Esophagus mucosa (tissue), 1 donor: ENCODE measurements around the gene RAB25. TPM values are rescaled to one million over a fixed set of nuclear protein-coding genes. Genes with fewer than 3 reads are reported as not detected.
A peak's percentile ranks its signal among the peaks of the same experiment; 100 is the strongest.

Source experiments
- ATAC-seq: fragments of 200-7000 bp; cut with Tn5 transposase; one replicate; pipeline ENCODE4 v1.9.1; 2020
- total RNA-seq: library from RNA; stranded (reverse); gene quantifications from one replicate; pipeline ENCODE4 v1.2.4, GENCODE V29; 2023
- donor health status: DM: yes; HTN: yes; CAD: no.

RAB25 gene
- total RNA-seq, 1 donor from 2014 or later: 420 TPM

DNA sequence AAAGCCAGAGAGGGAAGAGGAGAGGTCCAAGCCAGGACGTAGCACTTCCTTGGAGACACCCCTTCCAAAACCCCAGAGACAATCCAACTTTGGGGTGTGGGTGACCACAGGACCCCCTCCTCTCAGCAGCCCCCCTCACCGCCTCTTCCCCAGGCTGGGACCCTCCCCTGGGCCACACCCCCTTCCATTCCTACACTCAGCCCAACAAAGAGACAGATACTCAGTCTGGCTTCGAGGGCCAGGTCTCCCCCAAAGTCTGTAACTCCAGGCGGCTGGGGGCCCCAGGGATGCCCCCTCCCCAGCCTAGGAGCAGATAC, 19.9 kb downstream of the RAB25 start:
- no peak for ATAC-seq

DNA sequence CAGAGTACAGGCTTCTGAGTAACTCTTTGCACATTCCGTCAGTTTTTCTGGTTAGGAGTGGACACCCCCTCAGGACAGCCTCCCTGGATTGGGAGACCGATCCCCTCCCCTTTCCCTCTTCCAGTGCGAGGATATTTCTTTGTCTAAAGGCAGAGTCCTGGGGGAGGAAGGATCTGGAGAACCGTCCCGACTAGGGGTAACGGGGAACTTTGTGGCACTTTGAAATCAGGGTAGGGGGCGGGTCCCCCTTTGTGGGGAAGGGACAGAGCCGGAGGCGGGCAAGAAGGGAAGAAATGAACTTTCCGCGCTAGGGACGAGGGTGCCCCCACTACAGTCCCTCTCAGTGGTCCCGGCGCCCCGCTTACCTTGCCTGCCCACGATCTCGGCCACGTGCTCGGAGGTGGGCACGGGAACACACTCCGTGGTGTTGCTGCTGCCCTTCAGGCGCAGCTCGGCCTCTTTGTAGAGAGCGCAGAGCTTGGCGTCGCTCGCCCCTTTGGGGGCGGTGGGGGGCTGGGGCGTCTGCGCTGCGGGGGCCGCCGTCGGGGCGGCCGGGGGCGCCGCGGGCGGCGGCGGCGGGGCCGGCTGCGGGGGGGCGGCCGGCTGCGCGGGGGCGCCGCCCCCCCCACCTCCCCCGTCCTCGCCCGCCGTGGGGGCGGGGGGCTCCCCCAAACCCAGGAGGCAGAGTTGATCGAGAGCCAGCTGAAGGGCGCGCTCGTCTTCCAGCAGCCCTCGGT, 20.4 kb downstream of the RAB25 start:
- ATAC-seq: no peak

DNA sequence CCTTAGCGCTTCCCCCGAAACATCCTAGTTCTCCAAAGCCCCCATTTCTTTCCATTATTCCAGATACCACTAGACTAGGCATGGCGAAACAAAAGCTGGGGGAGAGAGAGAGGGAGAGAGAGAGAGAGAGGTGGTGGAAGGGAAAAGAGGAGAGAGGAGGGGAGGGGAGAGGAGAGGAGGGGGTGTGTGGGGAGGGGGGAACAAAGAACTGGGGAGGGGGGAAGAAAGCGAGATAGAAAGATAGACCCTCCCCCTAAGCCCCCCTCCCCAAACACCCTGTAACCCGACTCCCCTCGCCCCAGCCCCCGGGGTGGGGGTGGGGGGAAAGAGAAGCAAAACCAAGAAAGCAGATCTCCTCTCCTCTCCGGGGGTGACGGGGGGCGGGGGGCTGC, 21.0 kb downstream of the RAB25 start:
- ATAC-seq: no peak

DNA sequence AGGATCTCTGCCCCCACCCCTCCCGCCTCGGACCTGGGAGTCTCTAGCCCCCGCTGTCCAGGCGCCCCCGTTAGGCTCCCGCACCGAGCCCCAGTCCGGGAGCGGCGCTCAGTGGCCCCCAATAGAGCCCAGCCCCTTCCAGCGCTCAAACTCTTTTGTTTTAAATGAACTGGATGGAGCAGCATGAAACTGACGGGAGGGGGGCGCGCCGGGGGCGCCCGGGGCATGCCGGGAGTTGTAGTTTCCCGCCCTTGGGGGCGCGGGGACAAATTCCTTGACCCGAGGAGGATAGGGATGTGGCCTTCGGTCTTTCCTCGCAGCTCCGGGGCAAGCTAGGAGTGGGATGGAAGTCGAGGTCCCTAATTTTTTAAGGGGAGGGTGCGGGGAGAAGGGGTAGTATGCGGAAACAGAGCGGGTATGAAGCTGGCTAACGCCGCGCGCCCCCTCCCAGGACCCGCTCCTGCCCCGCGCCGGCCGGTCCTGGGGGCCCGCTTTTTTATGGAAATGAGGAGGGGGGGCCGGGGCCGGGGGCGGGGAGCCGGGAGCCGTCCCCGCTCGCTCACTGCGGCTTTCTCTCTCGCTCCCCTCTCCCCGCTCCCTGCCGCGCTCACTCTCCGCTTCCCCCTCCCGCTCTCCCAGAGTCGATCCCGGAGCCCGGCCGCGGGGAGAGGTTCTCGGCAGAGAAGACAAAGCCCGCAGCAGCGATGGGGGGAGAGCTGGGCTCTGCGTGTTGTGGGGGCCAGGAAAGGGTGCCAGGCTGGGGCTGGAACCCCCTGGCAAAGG, 21.5 kb downstream of the RAB25 start, which contains the start of gene MEX3A:
TSS of gene MEX3A (minus strand) at position 157 of the 783 bp plus-strand sequence. CDS start 467 bp downstream, outside the sequence.
- peak; percentile 67 for ATAC-seq

DNA sequence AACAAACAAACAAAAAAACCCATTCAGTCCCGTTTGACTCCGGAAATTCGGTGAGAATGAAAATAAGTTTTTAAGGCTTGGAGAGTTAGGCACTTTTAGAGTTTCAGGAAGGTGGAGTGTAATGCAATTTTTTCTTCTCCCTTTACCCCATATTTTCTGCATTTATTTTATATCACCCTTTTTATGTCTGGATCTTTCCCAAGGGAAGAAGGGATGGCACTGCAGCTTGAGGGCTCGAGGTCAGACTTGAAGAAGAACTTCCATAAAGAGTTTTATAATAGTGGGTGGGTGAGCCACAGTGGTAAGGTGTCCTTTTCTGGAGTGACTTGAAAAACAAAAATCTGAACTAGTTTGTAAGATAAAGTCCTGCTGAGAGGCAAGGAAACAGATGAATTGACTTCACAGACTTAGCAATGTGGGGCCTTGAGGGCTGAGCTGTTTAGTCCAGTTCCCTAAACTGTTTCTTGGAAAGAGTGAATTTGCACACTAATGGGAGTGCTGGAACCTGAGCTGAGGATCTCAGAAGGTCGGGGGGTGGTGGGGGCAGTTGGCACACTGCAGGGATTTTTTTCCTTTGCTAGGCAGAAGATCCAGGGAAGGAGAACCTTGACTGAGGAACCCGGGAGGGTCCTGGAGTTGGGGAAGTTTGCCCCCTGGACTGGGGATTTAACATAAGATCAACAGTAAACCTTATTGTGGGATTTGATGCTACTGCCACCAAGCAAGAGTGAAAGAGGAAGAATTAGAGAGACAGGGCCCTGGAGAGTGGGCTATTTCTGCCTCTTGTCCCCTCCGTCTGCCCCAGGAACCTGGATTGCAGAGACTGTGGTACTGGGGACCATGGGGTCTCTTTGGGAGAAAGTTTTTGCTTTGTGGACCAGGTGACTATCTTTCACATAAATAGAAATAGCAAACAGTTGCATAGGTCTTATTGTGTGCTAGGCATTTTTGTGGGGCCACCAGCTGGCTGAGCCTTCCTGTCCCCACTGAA, 23.1 kb downstream of the RAB25 start:
- ATAC-seq: no peak

DNA sequence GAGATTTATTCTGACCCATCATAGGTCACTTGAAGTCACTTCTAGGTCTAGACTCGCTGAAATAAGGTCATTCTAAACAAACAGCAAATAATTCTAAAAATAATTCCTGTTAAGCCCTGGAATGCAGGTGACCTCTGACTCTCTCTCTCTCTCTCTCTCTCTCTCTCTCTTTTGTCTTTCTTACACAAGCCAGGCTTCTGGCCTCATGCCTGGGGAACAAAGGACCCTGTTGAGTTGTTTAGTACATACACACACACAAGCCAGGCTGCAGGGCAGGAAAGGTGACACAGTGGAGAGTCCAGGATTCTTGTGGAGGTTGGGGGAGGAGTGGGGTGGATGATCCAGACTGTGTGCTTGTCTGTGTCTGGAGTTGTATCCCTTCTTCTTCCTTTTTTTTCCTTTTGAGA, 25.3 kb downstream of the RAB25 start:
- ATAC-seq: peak; percentile 5

DNA sequence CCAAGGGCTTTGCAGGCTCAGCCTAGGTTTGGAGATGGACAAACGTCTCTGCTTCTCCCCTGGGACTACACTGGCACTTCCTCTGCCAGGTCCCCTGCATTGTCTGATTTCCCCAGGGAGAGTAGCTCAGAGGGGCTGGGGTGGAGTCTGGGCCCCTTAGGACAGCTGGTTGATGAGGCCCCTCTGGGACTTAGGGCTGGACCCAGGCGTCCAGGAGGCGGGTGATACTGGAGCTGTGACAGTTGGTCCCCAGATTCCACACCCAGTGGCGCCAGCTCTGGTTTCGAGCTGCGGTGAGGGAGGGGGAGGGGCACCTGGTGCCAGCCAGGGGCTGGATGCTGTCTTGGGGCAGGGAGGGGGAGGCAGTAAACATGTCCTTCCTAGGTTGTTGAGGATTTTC, 28.7 kb downstream of the RAB25 start:
- ATAC-seq: no peak

DNA sequence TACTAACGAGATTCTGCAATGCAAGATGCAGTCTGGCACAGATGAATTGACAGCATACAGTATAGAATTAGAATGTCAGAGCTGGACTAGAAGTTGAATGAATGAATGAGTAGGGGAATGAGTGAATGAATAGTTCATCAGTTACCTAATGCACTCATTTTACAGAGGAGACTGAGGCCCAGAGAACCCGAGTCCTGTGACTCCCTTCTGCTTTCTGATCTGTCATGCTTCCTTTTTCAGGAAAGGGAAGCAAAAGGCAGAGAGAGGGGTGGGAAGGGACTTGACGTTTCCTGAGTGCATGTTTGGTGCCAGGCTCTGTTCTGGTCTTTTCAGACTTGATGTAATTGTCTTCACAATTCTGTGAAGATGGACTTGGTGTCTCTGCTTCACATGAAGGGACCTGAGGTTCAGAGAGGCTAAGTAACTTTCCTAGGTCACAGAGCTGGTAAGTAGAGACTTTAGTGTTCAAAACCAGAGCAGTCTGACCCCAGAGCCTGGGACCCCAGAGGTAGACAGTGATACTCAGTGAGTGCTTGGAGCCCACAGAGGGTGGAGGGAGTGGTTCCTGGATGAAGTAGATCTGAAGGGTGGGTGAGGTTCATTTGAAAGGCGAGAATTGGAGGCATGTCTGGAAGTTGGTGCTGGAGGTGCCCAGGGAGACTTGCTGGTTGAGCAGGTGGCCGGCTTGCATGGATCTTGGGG, 29.3 kb downstream of the RAB25 start:
- no peak for ATAC-seq

DNA sequence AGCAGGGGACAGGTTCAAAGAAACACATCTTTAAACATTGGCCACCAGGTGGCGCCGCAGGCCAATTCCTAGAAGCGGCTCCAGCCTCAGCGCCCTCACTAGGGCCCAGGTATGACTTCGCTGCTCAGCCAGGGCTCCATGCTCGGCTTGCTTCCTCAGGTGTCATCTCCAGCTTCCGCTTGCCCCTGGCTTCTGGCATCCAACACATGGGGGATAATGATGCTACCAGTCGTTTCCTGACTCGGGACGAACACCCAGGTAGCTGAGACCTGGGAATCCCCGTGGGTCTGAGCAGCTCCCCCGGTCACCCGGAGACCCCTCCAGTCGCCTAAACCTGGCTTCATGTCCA, 29.9 kb downstream of the RAB25 start:
- peak; percentile 88 for ATAC-seq

DNA sequence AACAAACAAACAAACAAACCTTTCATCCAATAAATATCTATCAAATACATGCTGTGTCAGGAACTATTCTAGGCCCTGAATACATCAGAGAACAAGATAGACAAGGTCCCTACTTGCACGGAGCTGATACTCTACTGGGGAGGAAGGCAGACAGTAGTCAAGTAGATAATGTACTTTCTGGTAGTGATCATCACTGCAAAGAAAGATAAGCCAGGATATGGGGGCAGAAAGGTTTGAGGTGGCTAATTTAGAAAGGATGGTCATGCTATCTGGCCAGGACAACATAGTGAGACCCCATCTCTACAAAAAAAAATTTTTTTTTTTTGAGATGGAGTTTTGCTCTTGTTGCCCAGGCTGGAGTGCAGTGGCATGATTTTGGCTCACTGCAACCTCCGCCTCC, 30.6 kb downstream of the RAB25 start:
- ATAC-seq: no peak

DNA sequence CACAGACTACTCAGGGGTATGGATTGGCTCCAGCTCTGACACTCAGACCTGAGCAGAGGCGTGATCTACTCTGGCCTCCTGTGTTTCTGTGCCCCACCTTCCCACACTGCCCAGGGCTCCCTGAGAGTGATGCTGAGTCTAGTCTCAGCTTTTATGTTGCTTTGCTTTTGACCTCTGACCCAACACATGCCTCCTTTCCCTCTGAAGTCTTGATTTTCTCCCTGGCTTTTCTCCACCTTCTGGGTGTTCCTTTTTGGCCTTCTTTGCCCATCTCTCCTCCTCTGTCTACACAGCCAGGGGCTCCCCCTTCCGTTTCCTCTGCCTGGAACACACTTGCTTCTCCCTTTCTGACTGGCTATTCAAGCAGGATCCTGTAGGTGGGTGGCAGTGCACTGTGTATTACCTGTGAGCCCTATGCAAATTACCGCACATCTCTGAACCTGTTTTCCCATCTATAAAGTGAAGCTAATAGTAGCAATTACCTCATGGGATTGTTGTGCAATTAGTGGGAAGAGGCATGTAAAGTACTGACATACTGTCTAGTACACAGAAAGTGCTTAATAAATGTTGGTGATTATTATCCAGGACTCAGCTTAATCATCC, 35.0 kb downstream of the RAB25 start:
- peak; percentile 82 for ATAC-seq

DNA sequence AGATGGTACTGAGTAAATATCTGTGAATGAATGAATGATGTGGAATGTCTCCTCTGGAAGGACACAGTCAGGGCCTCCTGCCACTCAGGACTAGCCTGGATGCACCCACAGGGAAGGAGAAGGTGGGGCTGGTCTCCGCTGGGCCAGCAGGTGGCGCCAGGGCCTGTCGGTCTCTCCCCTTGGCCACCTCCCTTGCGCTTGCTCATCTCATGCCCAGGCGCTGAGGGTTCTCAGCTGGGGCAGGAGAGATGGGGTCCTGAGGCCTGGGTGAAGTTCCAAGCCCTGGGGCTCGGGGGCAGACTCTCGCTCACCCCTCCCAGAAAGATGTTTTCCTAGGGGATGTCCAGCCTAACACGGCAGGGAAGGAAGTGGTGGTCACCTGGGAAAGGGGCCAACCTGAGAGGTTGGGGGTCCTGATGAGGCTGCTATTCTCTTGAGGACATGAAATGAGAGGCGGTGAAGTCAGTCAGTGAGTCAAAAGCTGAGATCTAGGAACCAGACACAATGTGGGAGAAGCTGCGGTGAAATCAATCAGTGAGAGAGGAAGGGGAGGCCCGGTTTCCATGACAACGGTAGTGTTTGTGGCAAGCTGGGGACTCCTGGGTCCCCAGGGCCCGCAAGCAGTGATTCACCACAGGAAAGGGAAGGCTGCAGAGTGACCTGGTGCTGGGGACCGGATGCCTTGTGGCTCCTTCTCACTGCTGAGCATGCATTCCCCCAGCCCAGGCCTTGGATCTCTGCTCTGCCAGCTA, 35.9 kb downstream of the RAB25 start:
- peak; percentile 83 for ATAC-seq

DNA sequence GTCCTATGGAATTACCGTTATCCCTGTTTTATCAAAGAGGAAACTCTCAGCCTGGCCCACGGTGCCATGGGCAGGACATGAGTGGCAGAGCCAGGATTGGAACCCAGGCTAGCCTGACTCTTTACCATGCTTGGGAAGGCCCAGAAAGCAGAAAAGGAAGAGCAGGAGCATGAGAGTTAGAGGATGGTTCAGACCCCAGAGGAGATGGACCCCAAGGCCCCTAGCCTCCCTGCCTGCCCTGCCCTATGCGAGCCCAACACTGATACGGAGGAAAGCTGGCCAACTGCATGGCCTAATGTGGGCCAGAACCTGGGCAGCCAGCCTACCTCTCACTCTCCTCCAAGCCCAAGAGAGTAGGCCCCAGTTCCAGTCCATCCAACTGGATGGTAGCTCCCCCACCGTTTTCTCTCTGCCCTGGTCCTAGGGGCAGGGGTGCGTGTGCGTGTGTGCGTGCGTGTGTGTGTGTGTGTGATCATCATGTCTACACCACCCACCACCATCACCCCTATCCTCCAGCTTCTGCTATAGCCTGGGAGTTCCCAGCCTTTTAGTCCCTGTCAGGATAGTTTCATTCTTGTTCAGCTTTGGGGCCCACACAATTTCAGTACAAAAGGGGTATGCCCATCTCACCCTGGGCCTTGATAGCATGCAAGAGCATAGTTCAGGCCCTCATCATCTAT, 36.7 kb downstream of the RAB25 start:
- ATAC-seq: no peak

DNA sequence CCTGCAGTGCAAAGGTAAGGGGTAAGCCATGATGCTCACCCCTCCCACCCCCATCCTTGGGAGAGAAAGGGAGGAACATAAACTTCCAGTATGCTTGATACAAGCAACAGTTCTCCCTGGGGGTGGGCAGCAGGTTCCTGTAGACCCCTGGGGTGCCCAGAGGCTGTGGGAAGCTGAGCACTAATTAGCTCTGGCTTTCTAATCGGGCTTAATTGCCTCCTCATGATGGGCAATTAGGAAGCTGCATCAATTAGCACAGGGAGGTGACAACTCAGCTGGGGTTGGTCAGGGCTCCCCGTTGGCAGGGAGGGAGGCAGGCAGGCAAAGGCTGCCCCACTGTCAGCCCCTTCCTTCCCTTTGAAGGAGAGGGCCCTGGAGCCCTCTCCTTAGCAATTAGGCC, 37.8 kb downstream of the RAB25 start:
- no peak for ATAC-seq

DNA sequence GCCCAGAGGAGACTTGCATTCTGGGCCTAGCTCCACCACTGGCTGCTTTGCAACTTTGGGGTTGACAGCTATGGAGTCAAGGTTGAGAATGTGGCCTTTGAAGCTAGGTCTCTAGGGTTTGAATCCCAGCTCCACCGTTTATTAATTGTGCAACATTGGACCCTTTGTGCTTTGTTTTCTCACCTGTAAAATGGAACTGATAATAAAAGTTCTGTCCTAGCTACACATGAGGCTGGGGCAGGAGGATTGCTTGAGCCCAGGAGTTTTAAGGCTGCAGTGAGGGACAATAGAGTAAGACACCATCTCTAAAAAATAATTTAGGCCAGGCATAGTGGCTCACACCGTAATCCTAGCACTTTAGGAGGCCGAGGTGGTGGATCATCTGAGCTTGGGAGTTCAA, 38.3 kb downstream of the RAB25 start:
- no peak for ATAC-seq

DNA sequence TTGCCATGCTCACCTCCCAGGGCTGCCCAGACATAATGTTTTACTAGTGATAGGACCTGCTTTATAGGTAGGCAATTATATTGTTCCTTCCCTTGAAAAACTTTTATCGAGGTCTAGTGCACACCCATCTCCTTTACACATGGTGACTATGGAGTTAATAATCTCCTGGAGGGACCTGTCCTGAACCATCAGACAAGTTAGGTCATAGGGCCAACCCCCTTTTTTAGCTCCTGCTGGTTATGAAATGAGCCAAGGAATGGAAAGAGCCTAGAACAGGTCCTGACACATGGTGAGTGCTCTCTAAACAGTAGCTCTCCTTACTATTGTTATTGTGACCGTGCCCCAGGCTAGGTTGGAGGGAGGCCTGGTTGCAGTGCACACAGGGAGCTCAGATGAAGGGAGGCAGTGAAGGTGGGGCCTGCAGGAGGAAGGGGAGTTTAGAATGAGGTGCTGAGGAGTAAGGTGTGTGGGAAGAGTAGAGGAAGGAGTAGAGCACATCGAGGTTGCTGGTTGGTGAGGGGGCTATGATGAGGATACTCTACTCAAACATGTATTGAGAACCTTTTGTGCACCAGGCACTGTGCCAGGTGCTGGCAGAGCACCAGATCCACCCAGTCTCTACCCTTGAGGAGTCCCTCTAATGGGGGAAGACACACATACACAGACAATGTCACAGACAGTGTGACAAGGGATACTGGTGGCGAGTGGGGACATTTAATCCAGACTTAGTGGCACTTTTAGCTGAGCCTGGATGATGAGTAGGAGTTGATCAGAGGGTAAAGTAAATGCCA, 39.4 kb downstream of the RAB25 start:
- peak; percentile 52 for ATAC-seq

DNA sequence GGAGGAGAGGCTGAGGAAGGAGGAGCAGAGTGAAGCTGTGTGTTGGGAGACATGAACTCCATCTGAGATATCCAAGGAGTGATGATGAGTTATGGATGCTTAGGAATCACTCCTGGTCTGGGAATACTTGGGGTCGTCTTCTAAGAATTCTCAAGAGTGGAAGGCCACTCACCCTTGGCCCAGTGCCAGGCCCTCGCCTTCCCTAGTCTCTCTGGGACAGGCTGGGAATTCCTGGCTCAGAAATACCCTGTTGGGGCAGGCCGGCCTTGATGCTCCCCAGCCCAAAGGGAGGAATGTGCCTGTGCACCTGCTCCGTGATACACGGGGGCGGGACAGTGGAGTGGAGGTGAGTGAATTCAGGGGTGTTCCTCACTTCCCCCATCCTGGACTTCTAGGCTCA, 40.9 kb downstream of the RAB25 start:
- no peak for ATAC-seq

DNA sequence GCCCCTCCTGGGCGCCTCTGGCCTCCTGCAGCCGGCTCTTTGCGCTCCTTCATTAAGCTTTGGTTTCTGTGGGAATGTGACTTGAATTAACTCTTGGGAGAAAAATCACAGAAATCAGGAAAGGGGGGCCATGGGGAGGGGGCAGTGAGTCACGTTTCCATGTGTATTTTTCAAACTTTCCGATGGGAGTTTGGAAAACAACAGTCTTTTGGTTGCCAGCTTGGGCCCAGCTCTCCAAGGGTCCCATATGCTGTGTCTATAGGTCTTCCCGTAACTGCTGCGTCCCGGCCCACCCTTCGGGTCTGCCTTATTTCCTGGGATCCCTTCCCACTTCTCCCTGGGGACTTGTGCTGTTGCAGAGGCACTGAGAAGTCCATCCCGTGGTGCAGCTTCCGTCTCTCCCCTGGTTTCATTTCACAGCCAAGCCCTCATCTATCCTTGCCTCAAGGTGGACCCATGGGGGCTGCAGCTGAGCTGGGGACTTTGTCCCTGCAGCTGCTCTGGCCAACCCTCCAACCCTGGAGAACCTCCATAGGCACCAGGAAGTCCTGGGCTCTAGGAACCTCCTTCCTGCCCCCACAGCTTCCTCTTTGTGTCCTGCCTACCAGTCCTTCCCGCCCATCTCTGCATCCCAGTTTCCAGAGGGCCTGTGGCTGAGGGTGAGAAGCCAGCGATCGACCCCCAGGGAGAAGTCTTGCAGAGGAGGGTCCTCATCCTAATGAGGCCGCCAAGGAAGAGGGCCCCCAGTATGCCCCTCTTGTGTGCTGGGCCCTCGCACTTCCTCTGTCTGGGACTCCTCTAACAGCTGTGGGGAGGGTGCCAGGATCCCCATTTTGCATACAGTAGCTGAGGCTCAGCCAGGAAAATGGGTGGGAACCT, 41.9 kb downstream of the RAB25 start:
- ATAC-seq: no peak

DNA sequence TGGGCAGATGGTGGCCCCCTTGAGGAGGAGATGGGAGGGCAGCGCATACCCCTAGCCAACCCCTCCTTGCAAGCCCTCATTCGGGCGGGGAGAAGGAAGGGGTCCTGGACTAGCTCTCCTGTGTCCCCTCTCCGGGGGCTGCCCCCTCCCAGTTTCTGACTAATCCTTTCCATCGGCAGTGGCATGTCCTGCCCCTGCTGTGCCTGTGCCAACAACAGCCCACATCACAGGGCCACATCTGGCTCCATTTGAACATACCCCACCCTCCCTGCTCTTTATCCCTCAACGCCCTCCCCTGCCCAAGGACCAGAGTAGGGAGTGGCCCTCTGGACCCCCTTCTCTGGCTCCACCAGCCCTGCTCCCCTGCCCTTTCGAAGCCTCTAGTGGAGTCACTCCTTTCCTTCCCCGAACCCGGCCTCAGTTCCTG, 42.6 kb downstream of the RAB25 start:
- peak; percentile 0 for ATAC-seq
